SK-N-SH (cell line): ENCODE data around the gene DCST1. TPM values are rescaled to one million over a fixed set of nuclear protein-coding genes. Genes with fewer than 3 reads are reported as not detected.

Source experiments
- CTCF ChIA-PET: fragments of 300-600, 350-600 bp; formaldehyde crosslinking; extraction: SDS; loops from one replicate; lab custom pipeline; 2021; lab: Yijun Ruan, JAX
- POLR2A ChIA-PET: fragments of 350-600 bp; sonication (Branson Sonifier 250); formaldehyde crosslinking; extraction: SDS; loops from one replicate; lab custom pipeline; 2020; ENCODE audit warnings: antibody characterized with exemption, inconsistent platforms; lab: Yijun Ruan, JAX
- DNase-seq: peaks from one replicate; pipeline ENCODE4 v3.0.0; 2012
- H2AFZ ChIP-seq: fragments of 200-600 bp; sonication (generic); 2 replicates; pipeline ENCODE4 v1.8.1; 2016; ENCODE audit warnings: antibody characterized with exemption, mild to moderate bottlenecking, low read depth
- H3F3A ChIP-seq: fragments of 200-600 bp; sonication (generic); replicated peaks from 2 replicates; pipeline ENCODE3; 2016; ENCODE audit warnings: antibody characterized with exemption, mild to moderate bottlenecking; ENCODE audit not compliant: insufficient read depth
- H3K27ac ChIP-seq, 2 experiments: fragments of 200-500 bp in 1 of 2; fragments of 200-600 bp in 1 of 2; sonication (Bioruptor generic) in 1 of 2; sonication (generic), shearing (Covaris generic) in 1 of 2; 2 replicates each; pipeline versions ENCODE4 v1.5.1 to v1.6.1; 2014 to 2016; ENCODE audit warnings: low read depth in 2 of 2, inconsistent platforms in 1 of 2, low read length in 1 of 2, mild to moderate bottlenecking in 1 of 2, mixed read lengths in 1 of 2
- H3K27me3 ChIP-seq: fragments of 200-600 bp; sonication (generic), shearing (Covaris generic); 2 replicates; pipeline ENCODE4 v1.6.1; 2016; ENCODE audit warnings: mixed run types; ENCODE audit not compliant: insufficient read depth
- H3K36me3 ChIP-seq, 2 experiments: fragments of 200-500 bp in 1 of 2; fragments of 200-600 bp in 1 of 2; sonication (Bioruptor generic) in 1 of 2; sonication (generic) in 1 of 2; replicated peaks in 1 of 2; 2 replicates each; pipeline versions ENCODE3 to v1.5.1; 2014 to 2016; ENCODE audit warnings: low read length in 1 of 2, mild to moderate bottlenecking in 1 of 2; ENCODE audit not compliant: insufficient read depth in 2 of 2, control insufficient read depth in 1 of 2
- H3K4me1 ChIP-seq, 2 experiments: fragments of 200-500 bp in 1 of 2; fragments of 200-600 bp in 1 of 2; sonication (Bioruptor generic) in 1 of 2; sonication (generic), shearing (Covaris generic) in 1 of 2; 2 replicates each; pipeline versions ENCODE4 v1.5.1 to v1.6.1; 2014 to 2016; ENCODE audit warnings: low read depth in 1 of 2, low read length in 1 of 2, mixed run types in 1 of 2; ENCODE audit not compliant: insufficient read depth in 2 of 2, control insufficient read depth in 1 of 2
- H3K4me2 ChIP-seq: fragments of 200-600 bp; sonication (generic), shearing (Covaris generic); 2 replicates; pipeline ENCODE4 v1.6.1; 2017; ENCODE audit warnings: mixed run types
- H3K4me3 ChIP-seq, 2 experiments: fragments of 200-500 bp in 1 of 2; fragments of 200-600 bp in 1 of 2; sonication (Bioruptor generic) in 1 of 2; sonication (generic), shearing (Covaris generic) in 1 of 2; 2 replicates each; pipeline versions ENCODE4 v1.5.1 to v1.8.1; 2014 to 2016; ENCODE audit warnings: low read depth in 2 of 2, inconsistent platforms in 1 of 2, low read length in 1 of 2, mild to moderate bottlenecking in 1 of 2, mixed read lengths in 1 of 2, moderate library complexity in 1 of 2
- H3K79me2 ChIP-seq: fragments of 200-600 bp; sonication (generic); 2 replicates; pipeline ENCODE4 v1.8.1; 2017; ENCODE audit warnings: mild to moderate bottlenecking; ENCODE audit not compliant: insufficient read depth
- H3K9ac ChIP-seq: fragments of 200-600 bp; sonication (generic); 2 replicates; pipeline ENCODE4 v1.6.1; 2017; ENCODE audit warnings: mixed run types
- H3K9me2 ChIP-seq: fragments of 200-600 bp; sonication (generic); 2 replicates; pipeline ENCODE4 v1.6.1; 2017; ENCODE audit warnings: mixed run types
- H3K9me3 ChIP-seq: fragments of 200-600 bp; sonication (generic); 2 replicates; pipeline ENCODE4 v1.6.1; 2017; ENCODE audit warnings: mixed run types, mild to moderate bottlenecking, moderate library complexity
- H4K20me1 ChIP-seq: fragments of 200-600 bp; sonication (generic); 2 replicates; pipeline ENCODE4 v1.6.1; 2017; ENCODE audit warnings: mild to moderate bottlenecking, mixed run types; ENCODE audit not compliant: insufficient read depth
- CTCF ChIP-seq: fragments of 200-600 bp; sonication (generic); IDR thresholded peaks from 2 replicates; pipeline ENCODE4 v1.6.1; 2017; ENCODE audit warnings: antibody characterized with exemption, mild to moderate bottlenecking, moderate library complexity
- ELF1 ChIP-seq: IDR thresholded peaks from 2 replicates; pipeline ENCODE4 v1.4.0; 2012
- EZH2phosphoT487 ChIP-seq: fragments of 200-600 bp; sonication (generic); IDR thresholded peaks from 2 replicates; pipeline ENCODE4 v1.6.1; 2017; ENCODE audit warnings: low read depth, mixed run types, mild to moderate bottlenecking, antibody characterized with exemption, moderate library complexity, borderline replicate concordance
- FOSL2 ChIP-seq: IDR thresholded peaks from 2 replicates; pipeline ENCODE4 v1.4.0; 2012; ENCODE audit warnings: low read depth, mild to moderate bottlenecking, moderate library complexity, borderline replicate concordance
- FOXJ3 ChIP-seq: sonication (generic); formaldehyde crosslinking; IDR thresholded peaks from 2 replicates; pipeline ENCODE4 v1.5.1; 2020; ENCODE audit warnings: mild to moderate bottlenecking, missing genetic modification reagents
- GABPA ChIP-seq: IDR thresholded peaks from 2 replicates; pipeline ENCODE4 v1.4.0; 2012; ENCODE audit warnings: low read depth, mild to moderate bottlenecking
- GATA2 ChIP-seq: sonication (generic); formaldehyde crosslinking; IDR thresholded peaks from 2 replicates; pipeline ENCODE4 v1.5.0; 2020; ENCODE audit warnings: mild to moderate bottlenecking, missing genetic modification reagents
- JUND ChIP-seq: IDR thresholded peaks from 2 replicates; pipeline ENCODE4 v1.4.0; 2012
- MXI1 ChIP-seq: IDR thresholded peaks from 2 replicates; pipeline ENCODE4 v1.6.1; 2012; ENCODE audit warnings: mild to moderate bottlenecking, low read depth, low read length, improper control_type of control experiment
- PBX3 ChIP-seq: IDR thresholded peaks from 2 replicates; pipeline ENCODE4; 2012
- RAD21 ChIP-seq: IDR thresholded peaks from 2 replicates; pipeline ENCODE4 v1.6.1; 2012; ENCODE audit warnings: mild to moderate bottlenecking, low read length
- REST ChIP-seq: IDR thresholded peaks from 2 replicates; pipeline ENCODE4 v1.6.1; 2012; ENCODE audit warnings: mild to moderate bottlenecking, low read depth, low read length, moderate library complexity
- RFX5 ChIP-seq: IDR thresholded peaks from 2 replicates; pipeline ENCODE4 v1.6.1; 2012; ENCODE audit warnings: mild to moderate bottlenecking, improper control_type of control experiment, low read length
- RXRA ChIP-seq: IDR thresholded peaks from 2 replicates; pipeline ENCODE4 v1.4.0; 2012; ENCODE audit warnings: low read depth, mild to moderate bottlenecking, borderline replicate concordance
- SIN3A ChIP-seq: IDR thresholded peaks from 2 replicates; pipeline ENCODE4 v1.6.1; 2012; ENCODE audit warnings: low read depth, mild to moderate bottlenecking, low read length, moderate library complexity, borderline replicate concordance
- TAF1 ChIP-seq: IDR thresholded peaks from 2 replicates; pipeline ENCODE4 v1.6.1; 2012; ENCODE audit warnings: low read depth, mild to moderate bottlenecking, low read length, moderate library complexity, borderline replicate concordance
- TCF12 ChIP-seq: IDR thresholded peaks from 2 replicates; pipeline ENCODE4 v1.4.0; 2012
- USF2 ChIP-seq: fragments of 150-350 bp; IDR thresholded peaks from 2 replicates; pipeline ENCODE4 v1.6.1; 2017; ENCODE audit warnings: antibody characterized with exemption, low read length, low read depth, borderline replicate concordance
- WGBS: methylation state at CpG from one replicate; pipeline ENCODE4 v1.1.6; 2017; ENCODE audit warnings: low lambda C conversion rate; 5-methylcytosine and 5-hydroxymethylcytosine counted together
- polyA plus RNA-seq, 3 experiments: library from polyadenylated mRNA; depleted of rRNA; stranded (reverse); fragments of >200 nt; gene quantifications; 2 replicates each; pipeline ENCODE4 v1.2.3, GENCODE V29; 2012

Gene DCST1
- polyA plus RNA-seq, 1 of the 3 experiments (the other 2 are of a cell fraction), result not detected

GRCh38 chr1:155034318-155035208 is 939 bp downstream of the DCST1 start:
- Histone ChIP-seq H3K9me3 (no peaks in the 10 kb centered on the region), H4K20me1 (no peaks in the 10 kb centered on the region), H3K4me2 (no peak overlapping the region), H3K27ac (no peak overlapping the region), H3K4me1 (no peaks in the 10 kb centered on the region), H2AFZ (no peak overlapping the region), H3K4me3 (no peak overlapping the region), H3K9ac (no peak overlapping the region), H3K36me3 (no peaks in the 10 kb centered on the region), H3K9me2 (no peaks in the 10 kb centered on the region), H3F3A (no peaks in the 10 kb centered on the region), H3K27me3 (no peaks in the 10 kb centered on the region), H3K79me2 (no peaks in the 10 kb centered on the region)
- POLR2A ChIA-PET, result no interaction called here
- WGBS, result 76% methylated on average over 18 of the region's 20 CpGs
- DNase-seq, result no peak
- TF ChIP-seq EZH2phosphoT487, result no peak
- no peak for TF ChIP-seq JUND
- TF ChIP-seq FOSL2, result no peak
- no peak for TF ChIP-seq TAF1
- TF ChIP-seq FOXJ3 (CRISPR knock-in tag), result no peak
- no peak for TF ChIP-seq RFX5
- TF ChIP-seq RAD21, result no peak
- no peak for TF ChIP-seq CTCF
- no peak for TF ChIP-seq GATA2
- no peak for TF ChIP-seq SIN3A
- TF ChIP-seq MXI1, result no peak
- TF ChIP-seq PBX3, result no peak
- CTCF ChIA-PET, result interaction anchor here (1.1 to 26.0 kb wide), 7 partner anchors 10 to 33 kb away, joined by 3 to 573 read pairs (median 7); partner anchors contain the start of genes ADAM15, EFNA3 and EFNA4

- no peaks in the 10 kb centered on the region for H4K20me1 ChIP-seq
- WGBS, result 93% methylated on average over 2 of the region's 2 CpGs
- no peaks in the 10 kb centered on the region for H3K9me2 ChIP-seq
- ChIA-PET CTCF (interaction anchor here (1.4 to 26.0 kb wide), 5 partner anchors 9 to 31 kb away, joined by 3 to 573 read pairs (median 7); partner anchors contain the start of genes ADAM15, EFNA3 and EFNA4), POLR2A (no interaction called here)
- no peak overlapping the region for H3K4me2 ChIP-seq
- no peak overlapping the region for H3K9ac ChIP-seq
- H3K79me2 ChIP-seq, result no peaks in the 10 kb centered on the region
- no peak for DNase-seq
- H3K4me1 ChIP-seq, result no peaks in the 10 kb centered on the region
- no peaks in the 10 kb centered on the region for H3K27me3 ChIP-seq
- H3F3A ChIP-seq, result no peaks in the 10 kb centered on the region
- no peak overlapping the region for H3K27ac ChIP-seq
- no peak overlapping the region for H2AFZ ChIP-seq
- no peaks in the 10 kb centered on the region for H3K36me3 ChIP-seq
- no peak overlapping the region for H3K4me3 ChIP-seq
- no peaks in the 10 kb centered on the region for H3K9me3 ChIP-seq
- no peak for TF ChIP-seq FOSL2
- no peak for TF ChIP-seq TCF12
- TF ChIP-seq RXRA, result no peak
- TF ChIP-seq RAD21, result no peak
- no peak for TF ChIP-seq USF2
- TF ChIP-seq GABPA, result no peak
- TF ChIP-seq ELF1, result no peak
- no peak for TF ChIP-seq REST
Measured at GRCh38 chr1:155035936-155036335, 2.3 kb downstream of the DCST1 start.
